Posterior vena cava (tissue), 2 donors: ENCODE results near the gene FANCI. TPM values are rescaled to one million over a fixed set of nuclear protein-coding genes. Genes with fewer than 3 reads are reported as not detected.
A peak's percentile ranks its signal among the peaks of the same experiment; 100 is the strongest.

ENCODE experiments used
- DNase-seq: peaks from one replicate; pipeline ENCODE4 v3.0.0-alpha.2; 2020; ENCODE audit warnings: low spot score
- intact Hi-C, 2 donors: fragments of 100-400 bp; cut with DNase I; formaldehyde crosslinking; loops; one replicate each; pipeline versions ENCODE4 v1.14.1 to v1.14.2; 2022 to 2023
- long read RNA-seq, 2 donors: library from polyadenylated mRNA; unstranded; transcript quantifications; one replicate each; pipeline ENCODE4 v2.0.0, GENCODE V29; 2020 to 2021
- total RNA-seq, 2 donors: library from RNA; stranded (reverse); fragmentation: NEBNext Ultra II Directional; extraction: Animal tissue kit (Norgen Biotek cat#: 25700); gene quantifications; one replicate each; pipeline ENCODE4 v1.2.1, GENCODE V29; 2021
- donor health status: DM: yes; HTN: yes; CAD: no.
- donor health status: DM: yes; HTN: yes; CAD: no.

FANCI gene
- total RNA-seq: 1 to 10 TPM; 6.1 to 7.0 TPM
- long read RNA-seq, donor 1, partial matches to known transcripts: 0 of 1 reads
- long read RNA-seq, donor 1, other reads (novel, unspliced or antisense): 1 of 1 reads
- long read RNA-seq, donor 2: 0 reads

- intact Hi-C loops: no loop called here
Observed at GRCh38 chr15:89243691-89244573, at the start of gene FANCI. Gene FANCI (plus strand): TSS chr15:89243979. CDS start chr15:89247648, 3,669 bp downstream.

DNA sequence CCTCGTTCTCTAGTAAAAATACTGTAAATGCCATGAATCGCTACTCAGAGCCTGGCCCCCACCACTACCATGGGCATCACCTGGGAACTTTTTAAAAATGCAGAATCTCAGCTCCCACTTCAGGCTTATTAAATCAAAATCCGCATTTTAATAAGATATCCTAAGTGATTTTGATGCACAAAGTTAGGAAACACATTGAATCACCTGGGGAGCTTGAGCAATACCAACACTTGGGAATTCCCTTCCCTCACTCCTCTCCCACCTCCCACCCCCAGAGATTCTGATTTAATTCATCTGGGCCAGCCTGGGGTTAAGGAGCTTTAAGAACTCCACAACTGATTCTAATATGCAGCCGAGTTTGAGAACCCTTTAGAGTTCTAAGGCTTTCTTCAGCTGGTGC, 49.2 kb upstream of the FANCI start:
- no peak for DNase-seq
- intact Hi-C loops: no loop called here

More at GRCh38 chr15:89243691-89244573, at the start of gene FANCI:
- DNase-seq: peak; percentile 99

DNA sequence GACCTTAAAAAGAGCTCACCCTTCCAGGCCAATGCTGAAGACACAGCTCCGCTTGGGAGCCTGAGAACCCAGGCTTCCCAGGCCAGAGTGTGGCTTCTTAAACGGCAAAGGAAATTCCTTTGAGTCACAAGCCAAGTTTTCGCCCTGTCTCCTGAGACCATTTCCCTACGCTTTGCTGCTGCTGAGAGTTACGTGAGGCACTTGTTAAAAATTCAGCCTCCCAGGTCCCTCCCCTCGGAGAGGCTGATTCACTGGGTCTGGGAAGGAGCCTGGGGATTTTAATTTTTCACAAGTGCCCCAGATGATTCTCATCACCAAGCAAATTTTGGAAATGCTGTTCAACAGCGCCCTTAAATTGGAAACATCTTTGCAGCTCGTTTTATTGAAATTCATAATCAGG, 47.9 kb upstream of the FANCI start:
- intact Hi-C loops: no loop called here
- DNase-seq: no peak

DNA sequence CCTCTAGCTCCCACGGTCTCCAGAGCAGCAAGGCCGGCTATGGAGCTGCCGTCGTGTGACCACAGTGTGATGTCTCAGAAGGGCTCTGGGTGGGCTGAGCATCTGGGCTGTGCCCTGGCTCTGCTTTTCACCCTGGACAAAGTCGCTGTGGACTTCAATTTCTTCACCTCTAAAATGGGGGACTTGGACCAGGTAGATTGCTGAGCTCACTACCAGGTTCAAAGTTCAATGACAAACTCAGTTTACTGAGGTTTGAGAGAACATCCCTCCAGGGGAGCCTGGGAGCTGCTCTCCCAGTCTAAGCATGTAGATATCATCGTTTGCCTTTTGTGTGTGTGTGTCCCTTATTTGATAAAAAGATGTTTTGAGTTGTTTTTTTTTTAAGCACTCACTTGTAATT, 47.5 kb upstream of the FANCI start:
- DNase-seq: no peak
- intact Hi-C loops: no loop called here

DNA sequence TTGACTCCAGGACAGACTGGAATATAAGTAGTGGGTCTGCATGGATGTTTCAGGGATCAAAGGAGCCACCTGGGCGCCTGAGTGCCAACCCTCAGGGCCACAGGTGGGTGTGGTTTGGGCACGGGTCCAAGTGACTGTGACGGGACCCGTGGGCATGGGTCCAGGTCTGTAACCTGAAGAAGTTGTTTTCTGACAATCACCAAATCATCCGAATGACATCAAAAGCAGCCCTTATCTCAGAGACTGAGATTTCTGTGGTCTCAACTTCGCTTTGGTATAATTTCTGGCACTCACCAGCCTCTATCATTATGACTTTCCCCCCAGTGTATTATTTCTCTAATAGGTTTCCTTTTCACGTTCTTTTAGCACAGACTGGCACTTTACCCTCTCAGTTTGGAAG, 46.8 kb upstream of the FANCI start:
- DNase-seq: no peak
- intact Hi-C loops: no loop called here

DNA sequence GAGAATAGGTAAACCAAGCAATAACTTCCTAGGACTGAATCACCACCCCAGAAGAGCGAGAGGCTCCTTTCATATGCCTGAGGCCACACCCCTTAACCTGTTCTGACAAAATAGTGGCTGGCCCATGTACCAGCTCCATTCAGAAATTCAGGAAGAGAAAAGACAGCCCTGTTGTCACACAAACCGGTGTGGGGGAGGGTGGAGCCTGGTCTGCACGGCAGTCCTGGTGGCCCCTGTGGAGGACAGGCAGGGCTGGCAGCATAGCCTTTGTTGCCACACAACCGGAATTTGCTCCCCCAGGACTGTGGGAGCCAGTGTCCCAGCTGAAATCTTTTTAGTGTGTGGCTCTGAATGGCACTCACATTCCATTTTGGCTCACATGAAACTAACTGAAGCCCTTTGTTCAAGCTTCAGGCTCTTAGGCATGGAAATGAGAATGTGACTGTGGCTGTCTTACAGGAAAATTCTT, 46.2 kb upstream of the FANCI start:
- intact Hi-C loops: no loop called here
- DNase-seq: no peak

DNA sequence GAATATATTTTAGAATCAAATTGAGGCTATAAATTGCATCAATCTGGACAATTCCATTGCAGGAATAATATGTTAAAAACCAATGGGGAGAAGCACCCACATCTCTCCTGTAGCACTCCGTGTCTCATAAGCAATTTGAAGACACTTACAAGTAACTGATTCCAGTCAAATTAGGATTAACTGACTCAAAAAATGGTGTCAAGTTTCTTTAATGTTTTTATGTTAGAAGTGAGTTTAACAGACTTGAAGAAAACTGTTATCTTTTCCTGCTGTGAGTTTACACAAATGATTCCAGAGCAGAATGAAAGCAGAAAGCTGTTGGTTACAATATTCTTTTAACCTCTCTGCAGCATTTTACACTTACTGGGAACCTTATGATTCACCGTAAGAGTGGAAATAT, 45.6 kb upstream of the FANCI start:
- DNase-seq: no peak
- intact Hi-C loops: no loop called here

DNA sequence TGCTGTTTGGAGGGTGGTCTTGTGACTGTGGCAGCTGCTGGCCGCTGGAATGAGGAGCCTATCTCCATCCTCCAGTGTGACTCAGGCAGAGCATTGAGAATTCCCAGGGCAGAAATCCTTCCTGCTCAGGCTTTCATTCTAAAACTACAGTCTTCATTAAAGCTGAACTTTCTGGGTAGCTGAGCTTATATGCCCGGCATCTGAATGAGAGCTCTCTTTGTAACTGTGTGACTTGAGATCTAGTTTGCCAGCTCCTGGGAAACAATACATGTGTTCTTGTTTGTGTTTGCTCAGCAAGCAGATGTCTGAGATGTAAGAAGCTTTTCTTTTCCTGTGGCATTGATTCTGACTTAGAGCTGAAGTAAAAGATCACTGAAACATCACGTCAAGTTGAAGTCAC, 44.8 kb upstream of the FANCI start:
- no peak for DNase-seq
- intact Hi-C loops: no loop called here

DNA sequence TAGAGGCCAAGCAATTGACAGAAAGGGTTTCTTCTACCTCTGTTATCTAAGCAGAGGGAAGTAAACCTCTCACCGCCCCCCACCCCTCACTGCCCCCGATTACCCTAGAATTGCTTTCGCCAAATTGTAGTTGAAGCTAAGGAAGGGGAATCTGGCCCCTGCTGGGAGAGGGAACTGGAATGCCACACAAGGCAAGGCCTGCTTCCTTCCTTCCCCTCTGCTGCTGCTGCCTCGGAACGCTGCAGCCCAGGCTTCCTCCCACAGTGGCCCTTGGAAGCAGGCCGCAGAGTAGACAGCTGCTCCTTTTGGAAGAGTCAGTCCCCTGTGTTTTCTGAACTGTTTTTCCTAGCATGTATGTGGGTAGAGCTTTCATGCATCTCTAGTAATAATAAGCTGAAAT, 44.0 kb upstream of the FANCI start:
- intact Hi-C loops: no loop called here
- DNase-seq: no peak

GRCh38 chr15:89200182-89200581, 43.6 kb upstream of the FANCI start:
- DNase-seq: no peak
- intact Hi-C loops: no loop called here

- intact Hi-C loops: no loop called here
- no peak for DNase-seq
Observed at GRCh38 chr15:89201465-89202005, 42.2 kb upstream of the FANCI start.

DNA sequence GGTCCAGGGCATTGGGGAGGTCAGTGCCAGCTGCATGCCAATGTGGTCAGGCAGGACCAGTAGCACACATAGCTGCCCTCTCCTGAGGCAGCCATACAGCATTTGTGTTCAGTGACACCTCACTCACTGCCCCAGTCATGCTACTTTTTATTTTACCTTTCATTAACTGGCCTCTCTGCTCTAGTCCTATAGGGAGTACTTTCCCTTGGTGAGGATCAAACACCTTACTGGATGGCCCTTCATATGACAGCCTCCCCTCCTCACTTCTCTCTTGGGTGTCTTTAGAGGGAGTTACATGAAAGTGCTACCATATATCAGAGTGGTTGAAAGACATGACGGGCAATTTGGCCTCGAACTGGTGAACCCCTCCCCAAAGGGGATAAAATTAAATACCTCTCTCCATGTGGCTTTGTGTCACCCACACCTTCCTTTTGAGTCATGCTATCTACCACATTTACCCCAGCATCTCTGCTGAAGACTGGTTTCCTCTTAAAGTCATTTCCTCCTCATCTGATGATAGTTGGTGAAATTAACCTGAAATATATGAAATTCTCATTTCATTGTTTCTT, 40.0 kb upstream of the FANCI start:
- intact Hi-C loops: no loop called here
- no peak for DNase-seq

GRCh38 chr15:89205991-89206585, 37.7 kb upstream of the FANCI start:
- intact Hi-C loops: no loop called here
- DNase-seq: no peak

DNA sequence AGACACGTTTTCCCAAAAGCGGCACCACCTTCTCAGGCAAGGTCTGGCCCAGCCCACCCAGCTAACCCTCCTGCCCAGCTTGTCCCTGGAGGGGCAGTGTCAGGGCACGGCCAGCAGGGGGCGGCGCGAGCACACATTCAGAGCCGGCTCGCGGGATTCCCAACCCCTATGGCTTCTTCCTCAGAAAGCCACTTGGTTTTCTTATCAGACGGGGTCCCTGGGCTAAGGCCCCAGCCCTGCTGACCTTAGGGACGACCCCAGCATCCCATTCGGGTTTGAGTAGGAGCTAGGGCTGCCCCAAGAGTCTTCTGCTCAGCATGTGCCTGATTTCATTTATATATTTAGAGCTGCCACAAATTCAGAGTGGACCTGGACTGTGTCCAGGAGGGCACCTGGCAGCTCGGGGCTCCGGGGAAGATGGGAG, 36.9 kb upstream of the FANCI start:
- DNase-seq: peak; percentile 91
- intact Hi-C loops: no loop called here

- intact Hi-C loops: no loop called here
- DNase-seq: no peak
Observed at GRCh38 chr15:89208256-89208655, 35.5 kb upstream of the FANCI start.

DNA sequence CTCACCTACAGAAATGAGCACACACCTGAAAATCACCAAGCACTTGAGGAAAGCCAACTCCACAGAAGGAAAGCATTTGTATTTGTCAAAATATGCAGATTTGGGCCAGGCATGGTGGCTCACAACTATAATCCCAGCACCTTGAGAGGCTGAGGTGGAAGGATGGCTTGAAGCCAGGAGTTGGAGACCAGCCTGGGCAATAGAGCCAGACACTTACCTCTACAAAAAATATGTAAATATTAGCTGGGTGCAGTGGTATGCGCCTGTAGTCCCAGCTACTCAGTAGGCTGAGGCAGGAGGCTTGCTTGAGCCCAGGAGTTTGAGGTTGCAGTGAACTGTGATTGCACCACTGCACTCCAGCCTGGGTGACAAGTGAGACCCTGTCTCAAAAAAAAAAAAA, 34.7 kb upstream of the FANCI start:
- no peak for DNase-seq
- intact Hi-C loops: no loop called here

GRCh38 chr15:89211678-89212170, 32.1 kb upstream of the FANCI start:
- no peak for DNase-seq
- intact Hi-C loops: no loop called here

DNA sequence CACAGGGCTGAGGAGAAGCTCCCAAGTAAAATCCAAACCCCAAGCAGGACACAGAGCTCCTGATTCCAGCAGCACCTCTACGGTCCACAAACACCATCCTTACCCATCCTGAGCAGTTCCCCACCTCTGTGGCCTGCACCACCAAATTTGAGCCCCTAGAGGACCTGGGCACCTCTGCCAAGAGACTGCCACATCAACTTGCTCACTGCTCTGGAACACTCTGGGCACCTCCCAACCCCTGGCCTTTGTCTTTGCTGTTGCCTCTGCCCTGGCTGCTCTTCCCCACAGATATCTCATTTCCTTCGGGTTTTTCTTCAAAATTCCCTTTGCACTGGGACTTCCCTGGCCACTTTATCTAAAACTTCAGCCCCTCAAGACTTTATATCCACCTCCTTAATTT, 28.2 kb upstream of the FANCI start:
- DNase-seq: no peak
- intact Hi-C loops: no loop called here

- intact Hi-C loops: no loop called here
- DNase-seq: no peak
Observed at GRCh38 chr15:89217031-89217430, 26.7 kb upstream of the FANCI start.
